ENCODE results near the gene AP5B1. TPM values are rescaled to one million over a fixed set of nuclear protein-coding genes. Genes with fewer than 3 reads are reported as not detected.

Gene AP5B1
- total and polyA plus RNA-seq, 2 of the 8 experiments (the other 6 are each of a cell fraction or from before 2014, with no cell fraction given): 7.6 to 10.0 TPM

DNA sequence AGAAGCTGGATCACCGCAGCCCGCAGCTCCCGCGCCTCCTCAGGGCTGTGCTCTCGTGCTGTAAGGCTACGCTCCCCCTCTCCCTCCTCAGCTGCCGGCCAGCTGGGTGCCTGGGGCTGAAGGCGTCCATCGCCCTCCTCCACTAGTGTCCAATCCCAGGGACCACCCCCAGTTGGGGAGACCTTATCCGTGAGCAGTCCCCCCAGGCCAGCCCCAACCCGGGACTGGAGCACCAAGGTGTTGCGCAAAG, 1.2 kb downstream of the AP5B1 start:
- no peak for TF ChIP-seq TAF1 (IDR thresholded peaks at IDR 0.05; ENCODE audit: low read depth, low read length)
- TF ChIP-seq BACH1 (IDR thresholded peaks at IDR 0.05; ENCODE audit: low read length): no peak
- no peak for TF ChIP-seq CTCF (IDR thresholded peaks at IDR 0.05; ENCODE audit: control extremely low read depth in 1 of 3, insufficient read depth in 1 of 3, low read depth in 1 of 3, low read length in 3 of 3)
- no peak for TF ChIP-seq FOSL1 (IDR thresholded peaks at IDR 0.05; ENCODE audit: insufficient read depth, low read depth, low read length)
- TF ChIP-seq JUND (IDR thresholded peaks at IDR 0.05; ENCODE audit: low read length): no peak
- TF ChIP-seq RAD21 (IDR thresholded peaks at IDR 0.05 in 1 of 2, conservative IDR thresholded peaks at IDR 0.05 in 1 of 2; ENCODE audit: low read depth in 2 of 2, low read length in 2 of 2): no peak
- TF ChIP-seq CHD1 (IDR thresholded peaks at IDR 0.05; ENCODE audit: low read depth, low read length): no peak
- no peak for TF ChIP-seq PHF8 (conservative IDR thresholded peaks at IDR 0.05; ENCODE audit: low read depth, low read length)
- DNase-seq (ENCODE audit: low read depth in 1 of 2, low spot score in 2 of 2): no peak
- H4K91ac ChIP-seq (replicated peaks; ENCODE audit: insufficient read length, low read length): no peak overlapping the region
- H3K4me3 ChIP-seq (ENCODE audit: extremely low read depth in 1 of 4, insufficient read depth in 2 of 4, low read depth in 3 of 4, low read length in 4 of 4): peak overlapping the region in 1 of 4 experiments; percentile 89; a peak in 2 of 8 replicates
- H3K23ac ChIP-seq (ENCODE audit: insufficient read length): no peak overlapping the region
- H3K18ac ChIP-seq (ENCODE audit: extremely low read depth, low read length): peak overlapping the region; percentile 51
- no peak overlapping the region for H3K14ac ChIP-seq (ENCODE audit: insufficient read length)
- peaks cover 0 to 18% (median 15%) of the 10 kb centered on the region in 4 experiments; a peak in 6 of 7 replicates for H3K27me3 ChIP-seq (replicated peaks in 1 of 4; ENCODE audit: control insufficient read depth in 3 of 4, extremely low read depth in 1 of 4, insufficient read depth in 3 of 4, low read length in 3 of 4)
- 88% methylated on average over 12 of the region's 12 CpGs; no CpG with 5 or more reads in 1 of the 2 experiments for WGBS, 2 experiments (ENCODE audit: extremely low coverage in 1 of 2, insufficient coverage in 1 of 2, insufficient read length in 1 of 2, insufficient replicate concordance in 2 of 2, low coverage in 1 of 2, low lambda C conversion rate in 2 of 2, missing lambda C conversion rate in 1 of 2)
- no peak overlapping the region for H3K9ac ChIP-seq (replicated peaks in 1 of 4; ENCODE audit: extremely low read depth in 1 of 4, low read depth in 3 of 4, low read length in 3 of 4)
- no peak overlapping the region for H3K4ac ChIP-seq (replicated peaks; ENCODE audit: insufficient read length, low read depth, low read length)
- H3K79me1 ChIP-seq (ENCODE audit: low read depth, low read length): 0 out of 2 replicates have a peak, but pooled peaks cover 2% of the 10 kb centered on the region
- peak overlapping the region; percentile 29 to 95 for H3K4me2 ChIP-seq (ENCODE audit: insufficient read depth in 1 of 2, low read depth in 2 of 2, low read length in 2 of 2)
- H3K56ac ChIP-seq (replicated peaks; ENCODE audit: insufficient read length, low read depth, low read length): no peak overlapping the region
- no peaks in the 10 kb centered on the region for H3K9me3 ChIP-seq (ENCODE audit: insufficient read depth in 2 of 2, low read depth in 1 of 2, low read length in 1 of 2)
- peaks cover 0 to 11% (median 0%) of the 10 kb centered on the region in 4 experiments; a peak in 3 of 8 replicates for H3K36me3 ChIP-seq (ENCODE audit: control insufficient read depth in 2 of 4, insufficient read depth in 4 of 4, low read length in 3 of 4)
- H3K79me2 ChIP-seq (ENCODE audit: control insufficient read depth in 1 of 2, insufficient read depth in 2 of 2, low read length in 2 of 2): no peaks in the 10 kb centered on the region
- no peak overlapping the region for H4K5ac ChIP-seq (ENCODE audit: insufficient read length, low read depth, low read length)
- H2BK15ac ChIP-seq (ENCODE audit: low read length): no peak overlapping the region
- POLR2A ChIA-PET (ENCODE audit: partially characterized antibody): interaction anchor here (0.6 to 2.3 kb wide), 20 partner anchors 9 to 196 kb away, joined by 3 to 9 read pairs (median 5); partner anchors contain the start of genes KAT5 and MUS81
- H2BK120ac ChIP-seq (replicated peaks; ENCODE audit: low read depth, low read length): no peak overlapping the region
- H3K27ac ChIP-seq (ENCODE audit: low read depth, low read length): no peak overlapping the region
- H4K8ac ChIP-seq (ENCODE audit: extremely low read depth, insufficient read depth, low read length): peak overlapping the region; percentile 80; the same call in 1 of the 2 replicates
- H3K4me1 ChIP-seq (replicated peaks in 1 of 4; ENCODE audit: control insufficient read depth in 3 of 4, insufficient read depth in 4 of 4, low read length in 3 of 4): peaks cover 0 to 16% (median 3%) of the 10 kb centered on the region in 4 experiments; a peak in 6 of 7 replicates
- H4K20me1 ChIP-seq (replicated peaks in 1 of 2; ENCODE audit: control insufficient read depth in 1 of 2, insufficient read depth in 2 of 2, low read length in 2 of 2): peaks cover 1 to 16% of the 10 kb centered on the region in 2 experiments
- H3K23me2 ChIP-seq (ENCODE audit: low read depth, low read length): peaks cover 4% of the 10 kb centered on the region; the same call in 1 of the 2 replicates
- H2BK5ac ChIP-seq (ENCODE audit: low read depth, low read length): peak overlapping the region; percentile 52
- H2BK12ac ChIP-seq (ENCODE audit: low read depth, low read length): no peak overlapping the region
- H2AFZ ChIP-seq (ENCODE audit: low read length): no peak overlapping the region
- no peak overlapping the region for H2AK5ac ChIP-seq (ENCODE audit: low read depth, low read length)
- FAIRE-seq: no peak
- CTCF ChIA-PET (ENCODE audit: partially characterized antibody): interaction anchor here (0.6 to 13.2 kb wide), 44 partner anchors 9 to 443 kb away, joined by 3 to 347 read pairs (median 6); partner anchors contain the start of genes CCDC85B, EFEMP2, FIBP and KAT5
- H2BK20ac ChIP-seq (ENCODE audit: low read length): no peak overlapping the region
